ENCODE data around the gene MYO1E. TPM values are rescaled to one million over a fixed set of nuclear protein-coding genes. Genes with fewer than 3 reads are reported as not detected.
"Not testable (repeated sequence)": the region's sequence is repeated elsewhere in the genome, so short reads cannot be mapped to it uniquely, and the experiment has no call there.

The MYO1E gene
- total and polyA plus RNA-seq, 5 donors, result 8.4 to 28.5 (median 23.1) TPM

GRCh38 chr15:59158701-59159034 is 214.0 kb downstream of the MYO1E start:
- intact Hi-C loops (cut with DNase I), result no loop called here
- no peak for DNase-seq
- H3K9me3 ChIP-seq (ENCODE audit: control insufficient read depth, low read length), result no peaks in the 10 kb centered on the region
- H3K4me3 ChIP-seq (ENCODE audit: low read length), result no peak overlapping the region
- H3K4me1 ChIP-seq (ENCODE audit: control insufficient read depth, insufficient read depth, low read length), result no peaks in the 10 kb centered on the region
- WGBS, result 91% methylated on average over 7 of the region's 7 CpGs
- no peak for ATAC-seq
- no peak overlapping the region for H3K27ac ChIP-seq (ENCODE audit: low read length)
- no peaks in the 10 kb centered on the region for H3K27me3 ChIP-seq (ENCODE audit: control insufficient read depth, insufficient read depth)

- ATAC-seq (no peak), DNase-seq (no peak)
- intact Hi-C loops (cut with DNase I), result no loop called here
- Histone ChIP-seq H3K4me3 (ENCODE audit: low read length) (no peak overlapping the region), H3K4me1 (ENCODE audit: control insufficient read depth, insufficient read depth, low read length) (no peaks in the 10 kb centered on the region), H3K9me3 (ENCODE audit: control insufficient read depth, low read length) (no peaks in the 10 kb centered on the region), H3K27ac (ENCODE audit: low read length) (no peak overlapping the region), H3K27me3 (ENCODE audit: control insufficient read depth, insufficient read depth) (no peaks in the 10 kb centered on the region)
- WGBS, result 91% methylated on average over 9 of the region's 9 CpGs
Measured at GRCh38 chr15:59157840-59158700, 214.6 kb downstream of the MYO1E start.

GRCh38 chr15:59157396-59157795 is 215.3 kb downstream of the MYO1E start:
- 98% methylated on average over 5 of the region's 5 CpGs for WGBS
- no peaks in the 10 kb centered on the region for H3K4me1 ChIP-seq (ENCODE audit: control insufficient read depth, insufficient read depth, low read length)
- no peaks in the 10 kb centered on the region for H3K27me3 ChIP-seq (ENCODE audit: control insufficient read depth, insufficient read depth)
- ATAC-seq (no peak), DNase-seq (no peak)
- no peak overlapping the region for H3K4me3 ChIP-seq (ENCODE audit: low read length)
- intact Hi-C loops (cut with DNase I), result no loop called here
- no peaks in the 10 kb centered on the region for H3K9me3 ChIP-seq (ENCODE audit: control insufficient read depth, low read length)
- H3K27ac ChIP-seq (ENCODE audit: low read length), result no peak overlapping the region

GRCh38 chr15:59155431-59155830 is 217.2 kb downstream of the MYO1E start:
- DNase-seq (no peak), ATAC-seq (no peak)
- Histone ChIP-seq H3K27me3 (ENCODE audit: control insufficient read depth, insufficient read depth) (no peaks in the 10 kb centered on the region), H3K4me1 (ENCODE audit: control insufficient read depth, insufficient read depth, low read length) (no peaks in the 10 kb centered on the region), H3K4me3 (ENCODE audit: low read length) (no peak overlapping the region), H3K27ac (ENCODE audit: low read length) (no peak overlapping the region), H3K9me3 (ENCODE audit: control insufficient read depth, low read length) (no peaks in the 10 kb centered on the region)
- intact Hi-C loops (cut with DNase I), result no loop called here
- 90% methylated on average over 4 of the region's 4 CpGs for WGBS

- DNase-seq (no peak), ATAC-seq (no peak)
- H3K9me3 ChIP-seq (ENCODE audit: control insufficient read depth, low read length), result no peaks in the 10 kb centered on the region
- WGBS, result 93% methylated on average over 8 of the region's 8 CpGs
- H3K4me1 ChIP-seq (ENCODE audit: control insufficient read depth, insufficient read depth, low read length), result no peaks in the 10 kb centered on the region
- H3K27me3 ChIP-seq (ENCODE audit: control insufficient read depth, insufficient read depth), result no peaks in the 10 kb centered on the region
- no peak overlapping the region for H3K27ac ChIP-seq (ENCODE audit: low read length)
- intact Hi-C loops (cut with DNase I), result no loop called here
- no peak overlapping the region for H3K4me3 ChIP-seq (ENCODE audit: low read length)
Measured at GRCh38 chr15:59154243-59154642, 218.4 kb downstream of the MYO1E start.

- DNase-seq (no peak), ATAC-seq (no peak)
- Histone ChIP-seq H3K4me1 (ENCODE audit: control insufficient read depth, insufficient read depth, low read length) (no peaks in the 10 kb centered on the region), H3K27me3 (ENCODE audit: control insufficient read depth, insufficient read depth) (no peaks in the 10 kb centered on the region), H3K4me3 (ENCODE audit: low read length) (no peak overlapping the region), H3K27ac (ENCODE audit: low read length) (no peak overlapping the region), H3K9me3 (ENCODE audit: control insufficient read depth, low read length) (no peaks in the 10 kb centered on the region)
- intact Hi-C loops (cut with DNase I), result no loop called here
- WGBS, result 95% methylated on average over 8 of the region's 8 CpGs
Measured at GRCh38 chr15:59153466-59153865, 219.2 kb downstream of the MYO1E start.

- Histone ChIP-seq H3K4me3 (ENCODE audit: low read length) (no peak overlapping the region), H3K4me1 (ENCODE audit: control insufficient read depth, insufficient read depth, low read length) (no peaks in the 10 kb centered on the region), H3K9me3 (ENCODE audit: control insufficient read depth, low read length) (no peaks in the 10 kb centered on the region), H3K27me3 (ENCODE audit: control insufficient read depth, insufficient read depth) (no peaks in the 10 kb centered on the region), H3K27ac (ENCODE audit: low read length) (no peak overlapping the region)
- intact Hi-C loops (cut with DNase I), result no loop called here
- no peak for DNase-seq
- ATAC-seq, result no peak
- WGBS, result 96% methylated on average over 6 of the region's 6 CpGs
Measured at GRCh38 chr15:59152694-59153450, 219.8 kb downstream of the MYO1E start.

GRCh38 chr15:59150185-59150584 is 222.5 kb downstream of the MYO1E start:
- ATAC-seq (no peak), DNase-seq (peak in 1 of 3 donors; percentile 66)
- no peaks in the 10 kb centered on the region for H3K4me1 ChIP-seq (ENCODE audit: control insufficient read depth, insufficient read depth, low read length)
- H3K27ac ChIP-seq (ENCODE audit: low read length), result no peak overlapping the region
- 72% methylated on average over 2 of the region's 2 CpGs for WGBS
- no peaks in the 10 kb centered on the region for H3K9me3 ChIP-seq (ENCODE audit: control insufficient read depth, low read length)
- H3K27me3 ChIP-seq (ENCODE audit: control insufficient read depth, insufficient read depth), result no peaks in the 10 kb centered on the region
- intact Hi-C loops (cut with DNase I), result no loop called here
- no peak overlapping the region for H3K4me3 ChIP-seq (ENCODE audit: low read length)

- DNase-seq (no peak), ATAC-seq (no peak)
- Histone ChIP-seq H3K27me3 (ENCODE audit: control insufficient read depth, insufficient read depth) (no peaks in the 10 kb centered on the region), H3K4me1 (ENCODE audit: control insufficient read depth, insufficient read depth, low read length) (no peaks in the 10 kb centered on the region), H3K4me3 (ENCODE audit: low read length) (no peak overlapping the region), H3K27ac (ENCODE audit: low read length) (no peak overlapping the region), H3K9me3 (ENCODE audit: control insufficient read depth, low read length) (no peaks in the 10 kb centered on the region)
- intact Hi-C loops (cut with DNase I), result no loop called here
- WGBS, result 74% methylated on average over 2 of the region's 2 CpGs
Measured at GRCh38 chr15:59148153-59148833, 224.4 kb downstream of the MYO1E start.

GRCh38 chr15:59147666-59148065 is 225.0 kb downstream of the MYO1E start:
- WGBS, result 94% methylated on average over 5 of the region's 5 CpGs
- no peak overlapping the region for H3K4me3 ChIP-seq (ENCODE audit: low read length)
- no peak for ATAC-seq
- no peaks in the 10 kb centered on the region for H3K9me3 ChIP-seq (ENCODE audit: control insufficient read depth, low read length)
- no peak for DNase-seq
- no peak overlapping the region for H3K27ac ChIP-seq (ENCODE audit: low read length)
- no peaks in the 10 kb centered on the region for H3K27me3 ChIP-seq (ENCODE audit: control insufficient read depth, insufficient read depth)
- no peaks in the 10 kb centered on the region for H3K4me1 ChIP-seq (ENCODE audit: control insufficient read depth, insufficient read depth, low read length)
- intact Hi-C loops (cut with DNase I), result no loop called here

- H3K27me3 ChIP-seq (ENCODE audit: control insufficient read depth, insufficient read depth); H3K27ac ChIP-seq (ENCODE audit: low read length); H3K4me1 ChIP-seq (ENCODE audit: control insufficient read depth, insufficient read depth, low read length); intact Hi-C loops (cut with DNase I); ATAC-seq; DNase-seq; H3K4me3 ChIP-seq (ENCODE audit: low read length); H3K9me3 ChIP-seq (ENCODE audit: control insufficient read depth, low read length): not testable (repeated sequence)
- WGBS, result 83% methylated on average over 10 of the region's 10 CpGs
Measured at GRCh38 chr15:59144594-59144993, 228.1 kb downstream of the MYO1E start.
